Uterus (tissue), 4 donors: ENCODE data around the gene CDT1. TPM values are rescaled to one million over a fixed set of nuclear protein-coding genes. Genes with fewer than 3 reads are reported as not detected.

Source experiments
- DNase-seq, 2 donors: peaks; one replicate each; pipeline ENCODE4 v3.0.0-alpha.2; 2019 to 2020
- H3K27ac ChIP-seq, 2 donors: fragments of 200-600 bp; sonication (generic); 1 replicate in 1 of 2; 2 replicates in 1 of 2; pipeline ENCODE4 v1.5.1; 2016 to 2018
- H3K27me3 ChIP-seq, 2 donors: fragments of 200-600 bp; sonication (generic); one replicate each; pipeline ENCODE4 v1.5.1; 2018 to 2019; ENCODE audit warnings: control low read depth in 1 of 2
- H3K36me3 ChIP-seq, 2 donors: fragments of 200-600 bp; sonication (generic); one replicate each; pipeline ENCODE4 v1.5.1; 2019; ENCODE audit warnings: control low read depth in 1 of 2
- H3K4me1 ChIP-seq, 2 donors: fragments of 200-600 bp; sonication (generic); one replicate each; pipeline ENCODE4 v1.5.1; 2018 to 2019; ENCODE audit warnings: control low read depth in 1 of 2
- H3K4me3 ChIP-seq, 2 donors: fragments of 200-600 bp; sonication (generic); 1 replicate in 1 of 2; 2 replicates in 1 of 2; pipeline ENCODE4 v1.5.1; 2018 to 2019; ENCODE audit warnings: mild to moderate bottlenecking in 1 of 2
- H3K9me3 ChIP-seq, 2 donors: fragments of 200-600 bp; sonication (generic); one replicate each; pipeline ENCODE4 v1.5.1; 2019; ENCODE audit warnings: control low read depth in 1 of 2
- CTCF ChIP-seq, 4 experiments: fragments of 200-600 bp in 2 of 4; fragments of 450-650 bp in 2 of 4; sonication (generic) in 2 of 4; IDR thresholded peaks; one replicate each; pipeline ENCODE4 v1.5.1; 2016 to 2019; ENCODE audit warnings: antibody characterized with exemption in 4 of 4, mild to moderate bottlenecking in 2 of 4, moderate library complexity in 1 of 4
- POLR2A ChIP-seq, 2 donors: fragments of 450-650 bp; IDR thresholded peaks; one replicate each; pipeline ENCODE4 v1.6.1; 2016; ENCODE audit warnings: antibody characterized with exemption in 2 of 2, mild to moderate bottlenecking in 1 of 2, moderate library complexity in 1 of 2
- intact Hi-C: fragments of 100-400 bp; cut with DNase I; formaldehyde crosslinking; loops from one replicate; pipeline ENCODE4 v1.15.1; 2023; ENCODE audit warnings: low total_unique reads
- total RNA-seq, 4 donors: library from RNA; depleted of rRNA in 3 of 4; stranded (reverse); fragments of >200 nt in 3 of 4; gene quantifications; one replicate each; pipeline versions ENCODE4 v1.1.0 to v1.2.4, GENCODE V29; 2014 to 2023
- donor health status: DM: yes; HTN: yes; CAD: no.

The CDT1 gene
- total RNA-seq, 4 donors from 2014 or later: 0.34 to 6.6 TPM; not detected in 2

- Histone ChIP-seq H3K4me1 (peaks cover 5 to 21% of the 10 kb centered on the region in 2 donors), H3K27ac (peak overlapping the region in 1 of 2 donors; percentile 23)
- intact Hi-C loops: no loop called here
These were observed 40.0 kb upstream of the CDT1 start for GRCh38 chr16:88763502-88764053.

GRCh38 chr16:88764080-88764479 lies 39.5 kb upstream of the CDT1 start:
- intact Hi-C loops: no loop called here
- no peaks in the 10 kb centered on the region for H3K9me3 ChIP-seq
- H3K27me3 ChIP-seq: no peaks in the 10 kb centered on the region
- no peak for TF ChIP-seq CTCF (IDR thresholded peaks at IDR 0.05)
- TF ChIP-seq POLR2A (IDR thresholded peaks at IDR 0.05): no peak
- peak overlapping the region in 1 of 2 donors; percentile 23 for H3K27ac ChIP-seq
- H3K4me3 ChIP-seq: no peak overlapping the region
- H3K4me1 ChIP-seq: peaks cover 10 to 26% of the 10 kb centered on the region in 2 donors
- no peak for DNase-seq
- H3K36me3 ChIP-seq: no peaks in the 10 kb centered on the region

More at GRCh38 chr16:88763502-88764053, 40.0 kb upstream of the CDT1 start:
- no peak for DNase-seq
- Histone ChIP-seq H3K27me3 (no peaks in the 10 kb centered on the region), H3K36me3 (no peaks in the 10 kb centered on the region), H3K4me3 (no peak overlapping the region), H3K9me3 (no peaks in the 10 kb centered on the region)
- no peak for TF ChIP-seq CTCF (IDR thresholded peaks at IDR 0.05)

- Histone ChIP-seq H3K4me3 (no peak overlapping the region), H3K27me3 (no peaks in the 10 kb centered on the region), H3K36me3 (no peaks in the 10 kb centered on the region), H3K4me1 (peaks cover 10 to 33% of the 10 kb centered on the region in 2 donors), H3K27ac (no peak overlapping the region), H3K9me3 (no peaks in the 10 kb centered on the region)
- DNase-seq: no peak
- intact Hi-C loops: no loop called here
- TF ChIP-seq POLR2A (IDR thresholded peaks at IDR 0.05) (no peak), CTCF (IDR thresholded peaks at IDR 0.05) (no peak)
These were observed 38.7 kb upstream of the CDT1 start for GRCh38 chr16:88764913-88765349.

- H3K4me1 ChIP-seq: peaks cover 10 to 42% of the 10 kb centered on the region in 2 donors
- no peaks in the 10 kb centered on the region for H3K36me3 ChIP-seq
- peak overlapping the region in 1 of 2 donors; percentile 65 for H3K27ac ChIP-seq
- no peak overlapping the region for H3K4me3 ChIP-seq
- DNase-seq: no peak
- TF ChIP-seq POLR2A (IDR thresholded peaks at IDR 0.05) (no peak), CTCF (IDR thresholded peaks at IDR 0.05) (no peak)
- intact Hi-C loops: no loop called here
- no peaks in the 10 kb centered on the region for H3K27me3 ChIP-seq
- H3K9me3 ChIP-seq: no peaks in the 10 kb centered on the region
These were observed 36.6 kb upstream of the CDT1 start for GRCh38 chr16:88766975-88767374.

- Histone ChIP-seq H3K9me3 (no peaks in the 10 kb centered on the region), H3K36me3 (no peaks in the 10 kb centered on the region), H3K4me1 (peaks cover 10 to 48% of the 10 kb centered on the region in 2 donors), H3K4me3 (no peak overlapping the region), H3K27me3 (no peaks in the 10 kb centered on the region), H3K27ac (peak overlapping the region; percentile 55 to 65)
- intact Hi-C loops: no loop called here
- no peak for DNase-seq
- no peak for TF ChIP-seq POLR2A (IDR thresholded peaks at IDR 0.05)
- no peak for TF ChIP-seq CTCF (IDR thresholded peaks at IDR 0.05)
These were observed 36.0 kb upstream of the CDT1 start for GRCh38 chr16:88767546-88768070.
